HTR-8/SVneo (cell line): Measurements from ENCODE around the gene SHTN1.

ENCODE experiments used
- DNase-seq: peaks from one replicate; pipeline ENCODE4 v3.0.0; 2011; ENCODE audit warnings: low spot score, mixed read lengths; ENCODE audit not compliant: insufficient read length
- FAIRE-seq: peaks from 2 replicates; lab custom pipeline; 2011; peaks lifted over from hg19 to GRCh38; lab: Jason Lieb, UNC

The SHTN1 gene, protein sequence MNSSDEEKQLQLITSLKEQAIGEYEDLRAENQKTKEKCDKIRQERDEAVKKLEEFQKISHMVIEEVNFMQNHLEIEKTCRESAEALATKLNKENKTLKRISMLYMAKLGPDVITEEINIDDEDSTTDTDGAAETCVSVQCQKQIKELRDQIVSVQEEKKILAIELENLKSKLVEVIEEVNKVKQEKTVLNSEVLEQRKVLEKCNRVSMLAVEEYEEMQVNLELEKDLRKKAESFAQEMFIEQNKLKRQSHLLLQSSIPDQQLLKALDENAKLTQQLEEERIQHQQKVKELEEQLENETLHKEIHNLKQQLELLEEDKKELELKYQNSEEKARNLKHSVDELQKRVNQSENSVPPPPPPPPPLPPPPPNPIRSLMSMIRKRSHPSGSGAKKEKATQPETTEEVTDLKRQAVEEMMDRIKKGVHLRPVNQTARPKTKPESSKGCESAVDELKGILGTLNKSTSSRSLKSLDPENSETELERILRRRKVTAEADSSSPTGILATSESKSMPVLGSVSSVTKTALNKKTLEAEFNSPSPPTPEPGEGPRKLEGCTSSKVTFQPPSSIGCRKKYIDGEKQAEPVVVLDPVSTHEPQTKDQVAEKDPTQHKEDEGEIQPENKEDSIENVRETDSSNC

DNA sequence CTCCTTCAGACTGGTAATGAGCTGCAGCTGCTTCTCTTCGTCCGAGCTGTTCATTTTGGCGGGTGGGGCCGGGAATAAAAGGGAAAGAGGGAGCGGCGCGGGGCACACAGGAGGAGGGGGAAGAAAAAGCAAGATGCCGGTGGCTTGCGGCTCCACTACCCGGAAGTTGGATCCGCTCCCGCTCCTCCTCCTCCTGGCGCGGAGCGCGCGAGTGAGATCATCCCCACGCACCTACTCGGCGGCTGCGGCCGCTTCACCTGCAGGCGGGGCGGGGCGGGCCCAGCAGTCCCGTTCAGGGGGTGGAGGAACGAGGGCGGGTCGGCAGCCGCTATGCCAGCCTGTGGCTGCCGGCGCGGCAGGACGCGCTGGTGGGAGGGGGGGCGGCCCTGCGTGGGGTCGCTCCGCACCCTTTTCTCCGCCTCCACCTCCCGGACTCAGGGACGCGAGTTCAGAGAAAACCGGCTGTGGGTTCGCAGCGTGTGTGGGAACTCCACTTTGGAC, at the start of gene SHTN1:
SHTN1 (minus strand) TSS at position 162 of the 501 bp plus-strand sequence; CDS start at position 54, 108 bp downstream.
- peak; percentile 21 for DNase-seq
- FAIRE-seq = no peak

DNA sequence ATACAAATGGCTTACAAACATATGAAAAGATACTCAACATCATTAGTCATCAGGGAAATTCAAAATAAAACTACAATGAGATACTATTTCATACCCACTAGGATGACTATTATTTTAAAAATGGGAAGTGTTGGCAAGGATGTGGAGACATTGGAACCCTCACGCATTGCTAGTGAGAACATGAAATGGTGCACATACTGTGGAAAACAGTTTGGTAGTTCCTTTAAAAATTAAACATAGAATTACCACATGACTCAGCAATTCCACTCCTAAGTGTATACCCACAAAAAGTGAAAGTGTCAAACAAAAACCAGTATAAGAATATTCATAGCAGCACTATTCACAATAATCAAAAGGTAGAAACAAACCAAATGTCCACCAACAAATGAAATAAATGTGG, 48.5 kb upstream of the SHTN1 start:
- no peak for FAIRE-seq

DNA sequence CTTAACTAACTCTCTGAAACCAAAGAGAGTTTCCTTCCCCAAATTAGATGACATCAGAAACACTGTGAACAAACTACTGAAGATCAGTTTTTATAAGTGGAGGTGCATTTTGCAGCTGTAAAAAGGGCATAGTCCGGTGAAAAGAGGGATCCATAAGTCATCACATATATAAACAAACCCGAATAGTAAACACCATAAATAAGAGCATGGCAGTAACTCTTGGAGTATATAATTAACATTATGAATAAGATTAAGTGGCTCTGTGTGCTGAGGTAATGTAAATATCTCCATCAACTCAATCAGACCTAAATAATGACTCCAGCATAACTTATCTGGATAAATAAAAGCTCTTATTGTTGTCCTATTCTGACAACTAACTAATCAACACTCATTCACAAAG, 43.0 kb upstream of the SHTN1 start:
- DNase-seq (no peak), FAIRE-seq (no peak)

More for the DNA sequence above, 48.5 kb upstream of the SHTN1 start:
- no peak for DNase-seq

DNA sequence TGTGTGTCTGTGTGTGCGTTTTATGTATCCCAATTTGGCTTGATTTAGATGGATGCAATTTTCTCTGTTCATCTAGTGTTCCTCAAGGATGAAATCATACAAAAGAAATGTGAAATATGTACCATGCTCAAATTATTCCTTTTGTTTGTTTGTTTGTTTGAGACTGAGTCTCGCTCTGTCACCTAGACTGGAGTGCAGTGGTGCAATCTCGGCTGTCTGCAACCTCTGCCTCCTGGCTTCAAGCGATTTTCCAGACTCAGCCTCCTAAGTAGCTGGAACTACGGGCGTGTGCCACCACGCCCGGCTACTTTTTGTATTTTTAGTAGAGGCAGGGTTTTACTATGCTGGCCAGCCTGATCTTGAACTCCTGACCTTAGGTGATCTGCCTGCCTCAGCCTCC, 11.3 kb upstream of the SHTN1 start:
- no peak for FAIRE-seq

DNA sequence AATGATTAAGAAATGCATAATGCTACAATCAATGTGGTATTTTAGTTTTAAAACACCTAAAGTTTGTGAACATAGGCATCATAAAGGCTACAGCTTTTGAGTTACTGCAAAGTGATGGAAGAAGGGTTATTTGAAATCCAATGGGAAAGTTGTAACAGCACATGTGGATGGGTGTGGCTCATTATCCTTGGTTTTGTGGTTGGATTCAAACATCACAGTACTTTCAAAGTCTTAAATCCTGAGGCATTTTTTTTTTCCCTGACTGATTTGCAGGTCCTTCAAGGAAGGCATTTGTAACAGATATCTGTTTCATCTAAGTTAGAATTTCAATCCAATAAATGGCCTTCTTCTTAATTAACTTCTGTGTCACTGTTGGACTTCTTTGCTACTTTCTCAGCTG, 9.8 kb upstream of the SHTN1 start:
- DNase-seq (no peak), FAIRE-seq (no peak)

More for the DNA sequence above, 11.3 kb upstream of the SHTN1 start:
- DNase-seq = no peak

DNA sequence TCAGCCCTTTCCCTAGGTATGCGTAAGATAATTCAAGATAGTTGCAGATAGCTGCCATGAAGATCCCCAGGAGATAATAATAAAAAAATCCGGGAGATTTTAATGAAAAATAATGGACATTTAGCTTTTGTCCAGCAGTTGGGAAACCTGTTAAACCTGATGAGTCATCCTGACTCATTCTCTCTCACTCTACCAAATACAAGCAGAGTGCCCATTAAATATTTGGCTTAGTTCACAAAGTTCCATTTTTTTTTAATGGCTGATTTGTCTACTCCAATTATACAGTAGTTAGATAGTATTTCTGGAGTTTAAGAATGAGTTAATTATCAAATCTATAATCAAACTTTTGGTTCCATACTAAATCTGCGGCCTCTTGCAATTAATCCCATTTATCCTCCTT, 2.1 kb upstream of the SHTN1 start:
- no peak for FAIRE-seq
- DNase-seq = peak; percentile 22

DNA sequence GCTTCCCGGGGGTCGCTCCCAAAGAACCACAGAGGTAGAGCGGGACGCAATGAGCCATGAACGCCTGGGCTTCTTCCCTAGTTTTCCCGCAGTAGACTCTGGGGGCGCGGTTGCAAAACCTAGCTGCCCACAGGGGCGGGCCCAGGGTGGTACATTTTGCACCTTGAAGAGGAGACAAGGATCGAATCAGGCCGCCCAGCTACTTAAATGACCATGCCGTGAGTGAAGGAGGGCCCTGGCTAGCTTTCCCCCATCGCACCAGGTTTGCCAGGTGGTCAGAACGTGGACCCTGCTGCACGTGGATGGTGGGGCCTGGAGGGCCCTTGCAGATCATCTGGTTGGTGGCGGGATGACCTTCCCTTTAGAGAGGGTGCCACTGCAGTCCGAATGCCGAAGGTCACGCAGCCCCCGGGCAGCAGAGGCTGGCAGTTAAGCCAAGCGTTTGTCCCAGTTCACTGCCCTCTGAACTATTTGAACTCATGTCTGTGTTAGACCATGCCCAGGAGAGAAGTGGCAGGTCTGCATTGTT, 604 bp upstream of the SHTN1 start:
- FAIRE-seq = no peak
- DNase-seq = peak; percentile 15

DNA sequence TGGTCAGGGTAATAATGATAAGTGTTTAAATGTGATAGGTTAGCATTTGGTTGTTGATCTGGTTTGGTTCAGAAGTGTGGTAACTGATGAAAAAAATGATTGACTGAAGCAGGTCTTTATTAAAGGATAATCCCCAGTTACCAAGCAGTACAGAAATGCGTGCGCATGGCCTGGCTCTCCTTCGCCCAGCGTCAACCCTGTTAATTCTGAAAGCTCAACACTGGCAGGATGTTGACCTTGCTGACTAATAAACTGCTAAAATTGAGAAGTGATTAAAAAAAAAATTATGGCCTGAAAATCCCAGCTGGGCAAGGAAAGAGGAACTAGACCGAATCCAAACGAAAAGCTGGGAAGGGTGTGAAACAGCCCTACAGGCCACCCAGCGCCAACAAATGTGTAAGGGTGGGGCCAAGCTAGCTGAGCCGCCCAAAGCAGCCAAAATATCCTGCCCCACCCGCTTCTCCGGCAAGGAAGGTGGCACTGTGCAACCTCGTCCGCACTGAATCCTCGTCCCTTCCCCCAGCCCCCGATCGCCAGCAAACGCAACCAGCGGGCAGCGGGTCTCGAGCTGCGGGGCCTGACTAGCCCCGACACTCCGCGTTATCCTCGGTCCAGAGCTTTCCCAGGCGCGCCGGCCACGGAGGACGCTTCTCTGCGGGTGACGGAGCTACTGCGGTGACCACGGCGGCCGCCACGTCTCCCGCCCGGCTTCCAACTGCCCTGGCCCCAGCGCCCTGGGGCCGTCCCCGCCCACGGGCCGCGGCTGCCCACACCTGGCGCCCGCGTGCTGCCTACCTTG, 561 bp downstream of the SHTN1 start:
- DNase-seq (peak; percentile 22), FAIRE-seq (no peak)

DNA sequence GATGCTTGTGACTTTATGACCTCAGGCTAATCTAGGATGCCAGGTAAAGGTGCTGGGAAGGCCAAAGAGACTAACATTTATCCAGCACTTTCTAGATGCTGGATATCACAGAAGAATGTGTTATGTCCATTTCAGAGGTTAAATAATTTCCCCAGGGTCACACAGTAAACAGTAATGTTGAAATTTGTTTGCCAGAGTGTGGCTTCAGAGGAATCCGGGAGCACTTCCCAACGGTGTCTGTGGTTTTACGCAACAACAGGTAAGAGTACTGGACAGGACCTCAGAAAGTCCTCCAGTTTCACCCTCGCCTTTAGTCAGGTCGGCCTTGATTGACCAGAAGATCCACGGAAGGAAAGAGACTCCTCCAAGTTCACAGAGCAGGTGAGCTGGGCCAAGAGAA, 1.7 kb downstream of the SHTN1 start:
- FAIRE-seq = no peak
- no peak for DNase-seq

DNA sequence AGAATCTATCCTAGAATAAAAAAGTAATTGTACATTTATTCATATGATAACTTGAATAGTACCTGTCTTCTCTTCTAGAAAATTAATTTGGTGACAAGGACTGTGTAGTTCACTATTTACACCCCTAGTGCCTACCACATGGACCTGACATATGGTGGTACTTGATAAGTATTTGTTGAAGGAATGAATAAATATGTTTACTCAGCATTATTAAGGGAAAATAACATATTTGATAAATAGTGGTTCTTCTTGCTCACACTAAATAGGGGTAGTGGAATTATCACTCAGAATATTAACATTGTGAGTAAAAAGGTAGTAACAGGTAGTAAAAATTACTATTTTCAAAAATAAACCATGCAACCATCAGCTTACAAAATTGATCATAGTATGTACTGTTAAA, 2.8 kb downstream of the SHTN1 start:
- no peak for FAIRE-seq
- no peak for DNase-seq

DNA sequence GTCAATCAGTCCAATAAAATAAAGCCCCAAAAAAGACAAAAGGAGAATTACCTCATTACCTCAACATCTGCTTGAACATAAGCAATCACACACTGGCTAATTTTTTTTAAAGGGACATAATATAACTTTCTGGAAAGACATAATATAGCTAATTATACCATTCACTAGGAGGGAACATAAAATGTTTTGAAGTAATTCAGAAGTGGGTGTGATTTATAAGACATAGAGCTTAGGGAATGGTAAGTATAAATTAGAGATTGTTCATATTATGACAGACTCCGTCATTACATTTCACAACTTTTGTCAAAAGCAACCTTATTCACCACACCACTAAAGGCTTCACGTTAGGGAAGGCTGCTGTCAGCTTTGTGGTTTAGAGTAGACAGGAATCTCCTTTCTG, 3.8 kb downstream of the SHTN1 start:
- DNase-seq (no peak), FAIRE-seq (no peak)

DNA sequence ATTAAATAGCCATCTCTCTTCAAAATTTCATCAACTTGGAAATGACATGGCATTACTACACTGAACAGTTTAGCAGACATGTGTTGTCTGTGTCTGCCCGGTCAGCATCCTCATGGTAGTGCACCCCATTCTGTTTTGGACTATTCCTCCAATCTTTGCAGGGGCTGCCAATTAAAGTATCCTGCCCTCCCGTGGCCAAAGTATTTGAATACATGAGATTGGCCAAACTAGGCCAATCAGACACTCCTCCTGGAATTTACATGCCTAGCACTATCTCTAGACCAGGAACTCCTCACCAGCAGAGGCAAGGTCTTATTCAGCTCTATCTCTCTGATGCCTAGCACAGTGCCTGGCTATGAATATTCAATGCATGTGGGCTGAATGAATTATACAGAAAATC, 4.4 kb downstream of the SHTN1 start:
- DNase-seq (no peak), FAIRE-seq (no peak)

DNA sequence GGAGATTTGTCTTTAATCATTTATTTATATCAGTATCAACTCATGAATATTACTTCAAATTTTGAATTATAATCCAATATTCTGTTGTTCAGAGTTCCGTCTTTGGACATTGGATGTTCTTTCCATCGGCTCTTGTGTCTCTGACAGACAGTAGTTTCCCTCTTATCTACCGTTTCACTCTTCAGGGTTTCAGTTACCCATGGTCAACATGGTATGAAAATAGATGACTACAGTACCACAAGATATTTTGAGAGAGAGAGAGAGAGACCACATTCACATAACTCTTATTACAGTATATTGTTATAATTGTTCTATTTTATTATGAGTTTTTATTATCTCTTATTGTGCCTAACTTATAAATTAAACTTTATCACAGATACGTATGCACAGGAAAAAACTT, 6.8 kb downstream of the SHTN1 start:
- DNase-seq (no peak), FAIRE-seq (no peak)

DNA sequence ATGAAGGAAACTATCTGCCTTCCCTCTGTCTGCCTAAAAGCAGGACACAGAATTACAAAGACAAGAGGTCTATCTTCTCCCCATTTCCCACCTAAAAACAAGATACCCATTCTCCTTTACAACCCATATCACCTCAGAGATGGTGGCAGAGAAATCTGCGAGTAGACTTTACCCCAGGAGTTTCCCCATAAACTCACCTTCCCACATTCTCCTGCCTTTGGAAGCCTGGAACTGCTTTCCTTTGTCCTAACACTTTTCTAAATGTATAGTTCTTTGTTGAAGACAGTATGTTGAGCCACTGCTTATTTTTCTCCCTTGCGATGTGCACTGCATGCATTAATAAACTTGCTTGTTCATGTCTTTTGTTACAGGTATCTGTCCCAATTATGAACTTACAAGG, 8.0 kb downstream of the SHTN1 start:
- DNase-seq (no peak), FAIRE-seq (no peak)

DNA sequence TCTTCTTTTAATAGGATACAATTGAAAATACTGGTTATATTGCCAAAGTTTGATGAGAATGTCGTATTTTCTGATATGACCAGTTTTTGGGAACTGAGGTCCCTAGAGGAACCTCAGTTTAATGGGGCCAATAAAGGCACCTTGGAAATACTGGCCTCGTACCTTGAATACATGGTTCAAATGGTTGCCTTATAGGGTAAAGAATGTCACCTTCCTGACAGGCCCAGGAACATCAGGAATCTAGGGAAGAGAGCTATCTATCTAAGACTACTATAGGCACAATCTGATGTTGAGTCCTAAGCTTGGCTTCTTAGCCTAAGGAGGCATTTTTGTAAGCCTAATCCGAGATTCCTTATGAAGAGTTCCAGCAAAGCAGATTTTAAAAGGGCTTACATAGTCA, 9.3 kb downstream of the SHTN1 start:
- DNase-seq (no peak), FAIRE-seq (no peak)

DNA sequence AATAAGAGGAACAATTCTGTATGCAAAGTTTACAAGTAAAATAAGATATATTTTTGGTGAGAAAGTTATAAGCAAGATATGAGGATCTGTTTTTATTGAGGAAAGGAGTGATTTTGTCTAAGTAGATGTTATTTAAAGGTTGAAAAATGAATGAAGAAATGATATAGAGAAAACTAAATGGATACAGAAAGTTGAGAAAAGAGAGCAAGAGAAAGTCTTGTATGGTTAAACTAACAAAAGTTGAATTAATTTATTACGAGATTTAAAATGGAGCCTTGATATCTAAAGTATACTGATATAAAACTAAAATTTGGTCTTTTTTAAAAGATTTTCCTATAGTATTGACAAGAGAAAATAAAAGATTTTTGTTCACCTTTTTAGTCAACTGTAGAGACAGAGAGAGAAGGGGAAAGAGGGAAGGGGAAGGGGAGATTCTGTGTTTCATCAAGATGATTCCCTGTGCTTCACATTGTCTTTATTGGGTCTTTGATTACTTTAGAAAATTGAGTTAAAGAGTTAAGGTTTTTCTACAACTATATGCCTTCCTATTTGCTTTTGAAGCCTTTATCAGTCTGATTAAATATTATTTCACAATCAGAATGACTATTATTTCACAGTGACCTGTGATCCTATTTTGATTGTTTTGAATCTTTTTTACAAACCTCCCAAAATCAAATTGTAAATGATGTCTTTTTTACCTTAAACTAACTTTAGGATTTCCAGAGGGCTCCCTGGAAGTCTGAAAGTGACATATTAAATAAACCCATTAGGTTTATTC, 10.7 kb downstream of the SHTN1 start:
- no peak for FAIRE-seq
- DNase-seq = no peak

DNA sequence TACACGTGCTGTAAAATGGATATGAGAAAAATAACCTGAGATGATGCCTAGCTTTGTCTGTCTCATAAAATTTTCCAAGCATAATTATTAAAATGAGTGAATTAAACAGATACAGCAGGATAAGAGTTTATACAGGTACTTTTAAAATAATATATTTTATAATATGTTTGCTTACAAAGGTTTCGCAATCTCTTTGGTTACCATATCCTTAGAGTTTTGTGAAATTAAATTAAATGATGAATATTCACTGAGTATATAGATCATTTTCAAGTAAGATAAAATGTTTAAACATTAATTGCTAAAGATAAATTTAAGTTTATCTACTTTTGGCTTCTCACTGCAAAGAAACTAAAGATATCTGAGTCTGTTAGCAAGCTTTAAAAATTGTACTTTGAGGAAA, 11.4 kb downstream of the SHTN1 start:
- no peak for DNase-seq
- FAIRE-seq = no peak

DNA sequence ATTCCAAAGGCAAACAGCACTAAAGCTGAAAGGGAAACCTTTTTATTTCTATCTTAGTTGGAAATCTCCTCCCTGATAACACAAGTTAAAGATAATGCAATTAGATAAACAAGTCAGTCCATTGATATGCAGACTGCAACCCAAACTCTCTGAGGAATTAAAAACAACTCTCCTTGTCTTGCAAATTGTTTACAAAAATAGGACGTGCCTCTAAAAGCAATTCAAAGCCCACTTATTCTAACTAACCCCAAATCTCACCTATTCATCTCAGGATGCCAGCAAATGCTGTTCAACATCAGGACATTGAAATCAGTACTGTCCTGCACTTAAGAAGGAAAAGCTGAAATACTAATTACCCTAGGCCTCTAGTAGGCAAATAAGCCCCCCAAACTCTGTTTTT, 12.8 kb downstream of the SHTN1 start:
- FAIRE-seq = no peak

DNA sequence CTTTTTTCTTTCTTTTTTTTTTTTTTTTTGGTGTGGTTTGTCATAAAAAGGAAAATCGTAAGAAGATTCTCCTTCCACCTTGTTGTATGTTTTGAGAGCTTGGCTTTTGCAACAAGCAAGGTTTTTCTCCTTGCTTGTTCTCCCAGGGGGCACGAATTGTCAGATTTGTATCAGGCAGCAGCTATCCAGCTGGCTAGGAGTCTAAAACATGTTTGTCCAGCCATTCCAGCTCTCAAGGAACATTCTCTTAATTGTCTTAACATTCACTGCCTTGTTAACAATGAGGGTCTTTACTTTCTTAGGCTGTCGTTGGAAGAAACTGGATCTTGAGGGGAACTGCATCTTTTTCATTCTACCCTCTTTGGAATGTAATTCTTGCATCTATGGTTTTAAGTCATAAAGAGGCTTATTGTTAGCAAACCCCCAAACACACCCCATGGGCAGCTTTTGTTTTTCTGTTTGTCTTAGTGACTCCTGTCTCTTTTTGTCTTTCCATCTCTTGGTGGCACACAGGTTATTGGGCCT, 14.6 kb downstream of the SHTN1 start:
- no peak for DNase-seq
- FAIRE-seq = no peak

More for the DNA sequence above, 12.8 kb downstream of the SHTN1 start:
- no peak for DNase-seq

DNA sequence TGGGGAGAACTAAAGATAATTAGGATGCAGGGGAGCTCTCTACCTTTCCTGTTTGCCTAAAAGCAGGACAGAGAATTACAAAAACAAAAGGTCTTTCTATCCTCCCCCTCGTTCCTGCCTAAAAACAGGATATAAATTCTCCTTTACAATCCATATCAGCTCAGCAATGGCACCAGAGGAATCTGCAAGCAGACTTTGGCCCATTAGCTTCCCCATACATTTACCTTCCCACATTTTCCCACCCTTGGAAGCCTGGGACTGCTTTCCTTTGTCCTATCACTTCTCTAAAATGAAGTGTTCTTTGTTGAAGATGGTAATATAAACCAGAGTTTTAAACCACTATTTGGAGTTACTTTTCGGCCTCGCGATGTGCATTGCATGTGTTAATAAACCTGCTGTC, 15.5 kb downstream of the SHTN1 start:
- FAIRE-seq = no peak
- DNase-seq = no peak
